GM23338 (cell line): Measurements from ENCODE around the gene ZBTB46. TPM values are rescaled to one million over a fixed set of nuclear protein-coding genes. Genes with fewer than 3 reads are reported as not detected.

Experiments
- ATAC-seq: fragments of 200-7000 bp; cut with Tn5 transposase; 3 replicates; pipeline ENCODE4 v1.9.1; 2020
- DNase-seq: peaks from one replicate; pipeline ENCODE4 v3.0.0-alpha.2; 2015; ENCODE audit warnings: low spot score
- H2AFZ ChIP-seq: fragments of 200-600 bp; sonication (generic); 2 replicates; pipeline ENCODE4 v1.8.0; 2016; ENCODE audit warnings: antibody characterized with exemption, mild to moderate bottlenecking, moderate library complexity
- H3F3A ChIP-seq: fragments of 200-600 bp; sonication (generic); replicated peaks from 2 replicates; pipeline ENCODE4 v1.8.0; 2017; ENCODE audit warnings: antibody characterized with exemption, mixed run types, low read depth
- H3K27ac ChIP-seq: fragments of 200-600 bp; sonication (generic); 2 replicates; pipeline ENCODE4 v1.6.1; 2016; ENCODE audit warnings: low read depth
- H3K27me3 ChIP-seq: fragments of 200-600 bp; sonication (generic); 2 replicates; pipeline ENCODE4 v1.8.0; 2016; ENCODE audit warnings: mild to moderate bottlenecking, mixed run types, moderate library complexity; ENCODE audit not compliant: insufficient read depth
- H3K36me3 ChIP-seq: fragments of 200-600 bp; sonication (generic); 2 replicates; pipeline ENCODE4 v1.8.0; 2016; ENCODE audit warnings: mild to moderate bottlenecking; ENCODE audit not compliant: insufficient read depth
- H3K4me1 ChIP-seq: fragments of 200-600 bp; sonication (generic); 2 replicates; pipeline ENCODE4 v1.8.0; 2016; ENCODE audit warnings: mild to moderate bottlenecking, moderate library complexity; ENCODE audit not compliant: insufficient read depth
- H3K4me2 ChIP-seq: fragments of 200-600 bp; sonication (generic); 2 replicates; pipeline ENCODE4 v1.7.1; 2017; ENCODE audit warnings: mixed run types
- H3K4me3 ChIP-seq: fragments of 200-600 bp; sonication (generic); 2 replicates; pipeline ENCODE4 v1.6.1; 2016; ENCODE audit warnings: mixed run types
- H3K79me2 ChIP-seq: fragments of 200-600 bp; sonication (generic); replicated peaks from 2 replicates; pipeline ENCODE4 v1.8.0; 2017; ENCODE audit warnings: mild to moderate bottlenecking; ENCODE audit not compliant: insufficient read depth
- H3K9me2 ChIP-seq: fragments of 200-600 bp; sonication (generic); 2 replicates; pipeline ENCODE4 v1.8.0; 2017; ENCODE audit not compliant: insufficient read depth
- H4K20me1 ChIP-seq: fragments of 200-600 bp; sonication (generic); replicated peaks from 2 replicates; pipeline ENCODE4 v1.8.0; 2017; ENCODE audit warnings: mild to moderate bottlenecking; ENCODE audit not compliant: insufficient read depth
- H3K27ac Mint-ChIP-seq: 2 replicates; pipeline ENCODE4 v1.8.0; 2020; ENCODE audit warnings: inconsistent platforms, mild to moderate bottlenecking, moderate library complexity, mixed read lengths
- H3K27me3 Mint-ChIP-seq: 3 replicates; pipeline ENCODE4 v1.8.0; 2022; ENCODE audit warnings: low read depth, mild to moderate bottlenecking, moderate library complexity, mixed read lengths, inconsistent platforms; ENCODE audit not compliant: insufficient read depth, poor library complexity
- H3K36me3 Mint-ChIP-seq: 3 replicates; pipeline ENCODE4 v1.8.0; 2021; ENCODE audit warnings: low read depth, mild to moderate bottlenecking, inconsistent platforms, moderate library complexity, mixed read lengths
- H3K4me1 Mint-ChIP-seq: 3 replicates; pipeline ENCODE4 v1.8.0; 2020; ENCODE audit warnings: mild to moderate bottlenecking, inconsistent platforms, mixed read lengths
- H3K4me3 Mint-ChIP-seq: 3 replicates; pipeline ENCODE4 v1.8.0; 2021; ENCODE audit warnings: moderate library complexity, mild to moderate bottlenecking, inconsistent platforms, mixed read lengths
- H3K9me3 Mint-ChIP-seq: 3 replicates; pipeline ENCODE4 v1.8.0; 2020; ENCODE audit warnings: moderate library complexity, mild to moderate bottlenecking, inconsistent platforms, mixed read lengths
- CREB1 ChIP-seq: fragments of 250-450 bp; sonication (Bioruptor Pico); IDR thresholded peaks from 2 replicates; pipeline ENCODE4 v1.5.0; 2020; ENCODE audit warnings: low read depth, mild to moderate bottlenecking, moderate library complexity
- EZH2 ChIP-seq: fragments of 200-600 bp; sonication (generic); IDR thresholded peaks from one replicate; pipeline ENCODE4 v1.8.0; 2017; ENCODE audit warnings: antibody characterized with exemption, mild to moderate bottlenecking, low read depth; ENCODE audit not compliant: unreplicated experiment
- EZH2phosphoT487 ChIP-seq: fragments of 200-600 bp; sonication (generic); IDR thresholded peaks from one replicate; pipeline ENCODE4 v1.8.1; 2018; ENCODE audit warnings: antibody characterized with exemption; ENCODE audit not compliant: unreplicated experiment
- JUNB ChIP-seq: IDR thresholded peaks from one replicate; pipeline ENCODE4 v1.6.1; 2016; ENCODE audit warnings: antibody characterized with exemption; ENCODE audit not compliant: unreplicated experiment
- NANOG ChIP-seq: IDR thresholded peaks from 2 replicates; pipeline ENCODE4 v1.6.1; 2016; ENCODE audit warnings: antibody characterized with exemption, borderline replicate concordance
- POLR2AphosphoS5 ChIP-seq: IDR thresholded peaks from 2 replicates; pipeline ENCODE4 v1.6.1; 2016; ENCODE audit warnings: antibody characterized with exemption, low read depth
- STAT1 ChIP-seq: IDR thresholded peaks from one replicate; pipeline ENCODE4 v1.6.1; 2016; ENCODE audit warnings: antibody characterized with exemption; ENCODE audit not compliant: unreplicated experiment
- ZNF114 ChIP-seq: fragments of 250-450 bp; sonication (Bioruptor Pico); IDR thresholded peaks from 2 replicates; pipeline ENCODE4 v1.5.0; 2020; ENCODE audit warnings: mild to moderate bottlenecking, moderate library complexity
- ZNF331 ChIP-seq: fragments of 250-450 bp; sonication (Bioruptor Pico); IDR thresholded peaks from 2 replicates; pipeline ENCODE4 v1.5.0; 2020; ENCODE audit warnings: low read depth, mild to moderate bottlenecking, moderate library complexity
- polyA plus RNA-seq: library from polyadenylated mRNA; unstranded; fragments of >200 nt; fragmentation: Nextera tagmentation; extraction: Ambion mirVana; gene quantifications from 2 replicates; pipeline ENCODE4 v1.2.1, GENCODE V29; 2016
- total RNA-seq: library from RNA; depleted of rRNA; stranded (reverse); fragments of >200 nt; shearing (Covaris generic); gene quantifications from 2 replicates; pipeline ENCODE4 v1.2.3, GENCODE V29; 2014
- TF ChIP-seq, protein P1 (sequence below): fragments of 250-450 bp; sonication (Bioruptor Pico); IDR thresholded peaks from 2 replicates; pipeline ENCODE4 v1.5.0; 2020; ENCODE audit warnings: mild to moderate bottlenecking, moderate library complexity
- TF ChIP-seq, protein P2 (sequence below), 2 experiments: fragments of 200-600 bp in 1 of 2; sonication (generic) in 1 of 2; conservative IDR thresholded peaks; 2 replicates each; pipeline versions ENCODE4 v1.5.1 to v1.6.1; 2016 to 2017; ENCODE audit warnings: antibody characterized with exemption in 2 of 2, low read depth in 2 of 2, mild to moderate bottlenecking in 2 of 2, moderate library complexity in 1 of 2
- TF ChIP-seq, protein P3 (sequence below): IDR thresholded peaks from one replicate; pipeline ENCODE4 v1.6.1; 2018; ENCODE audit warnings: antibody characterized with exemption; ENCODE audit not compliant: unreplicated experiment
- TF ChIP-seq, protein P4 (sequence below): IDR thresholded peaks from 2 replicates; pipeline ENCODE4 v1.6.1; 2016; ENCODE audit warnings: antibody characterized with exemption

The ZBTB46 gene
- total and polyA plus RNA-seq, 2 experiments from 2014 or later = 3.2 to 26.9 TPM

DNA sequence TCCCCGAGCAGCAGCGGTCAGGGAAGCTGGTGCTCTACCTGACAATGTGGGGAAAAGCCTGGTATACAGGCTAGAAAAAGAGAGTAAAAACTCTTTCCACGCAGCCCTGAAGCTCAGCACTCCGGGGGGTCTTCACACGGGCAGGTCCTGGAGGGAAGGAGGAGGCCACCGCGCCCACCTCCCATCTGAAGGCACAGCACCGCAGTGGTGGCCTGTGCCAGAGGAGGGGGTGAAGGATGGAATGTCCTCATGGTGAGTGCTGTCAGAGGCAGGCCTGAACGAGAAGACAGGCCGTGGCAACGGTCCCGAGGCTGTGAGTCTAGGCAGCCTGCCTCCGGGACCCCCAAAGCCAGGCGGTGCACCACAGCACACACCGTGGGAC is 85.6 kb downstream of the ZBTB46 start:
- no peaks in the 10 kb centered on the region for H3K36me3 ChIP-seq
- H3K4me3 ChIP-seq = no peak overlapping the region
- no peak overlapping the region for H3K27ac Mint-ChIP-seq
- no peak overlapping the region for H3K27ac ChIP-seq
- H3K27me3 Mint-ChIP-seq = peaks cover 3% of the 10 kb centered on the region
- DNase-seq (no peak), ATAC-seq (no peak)
- no peaks in the 10 kb centered on the region for H3K79me2 ChIP-seq
- TF ChIP-seq, protein P1, sequence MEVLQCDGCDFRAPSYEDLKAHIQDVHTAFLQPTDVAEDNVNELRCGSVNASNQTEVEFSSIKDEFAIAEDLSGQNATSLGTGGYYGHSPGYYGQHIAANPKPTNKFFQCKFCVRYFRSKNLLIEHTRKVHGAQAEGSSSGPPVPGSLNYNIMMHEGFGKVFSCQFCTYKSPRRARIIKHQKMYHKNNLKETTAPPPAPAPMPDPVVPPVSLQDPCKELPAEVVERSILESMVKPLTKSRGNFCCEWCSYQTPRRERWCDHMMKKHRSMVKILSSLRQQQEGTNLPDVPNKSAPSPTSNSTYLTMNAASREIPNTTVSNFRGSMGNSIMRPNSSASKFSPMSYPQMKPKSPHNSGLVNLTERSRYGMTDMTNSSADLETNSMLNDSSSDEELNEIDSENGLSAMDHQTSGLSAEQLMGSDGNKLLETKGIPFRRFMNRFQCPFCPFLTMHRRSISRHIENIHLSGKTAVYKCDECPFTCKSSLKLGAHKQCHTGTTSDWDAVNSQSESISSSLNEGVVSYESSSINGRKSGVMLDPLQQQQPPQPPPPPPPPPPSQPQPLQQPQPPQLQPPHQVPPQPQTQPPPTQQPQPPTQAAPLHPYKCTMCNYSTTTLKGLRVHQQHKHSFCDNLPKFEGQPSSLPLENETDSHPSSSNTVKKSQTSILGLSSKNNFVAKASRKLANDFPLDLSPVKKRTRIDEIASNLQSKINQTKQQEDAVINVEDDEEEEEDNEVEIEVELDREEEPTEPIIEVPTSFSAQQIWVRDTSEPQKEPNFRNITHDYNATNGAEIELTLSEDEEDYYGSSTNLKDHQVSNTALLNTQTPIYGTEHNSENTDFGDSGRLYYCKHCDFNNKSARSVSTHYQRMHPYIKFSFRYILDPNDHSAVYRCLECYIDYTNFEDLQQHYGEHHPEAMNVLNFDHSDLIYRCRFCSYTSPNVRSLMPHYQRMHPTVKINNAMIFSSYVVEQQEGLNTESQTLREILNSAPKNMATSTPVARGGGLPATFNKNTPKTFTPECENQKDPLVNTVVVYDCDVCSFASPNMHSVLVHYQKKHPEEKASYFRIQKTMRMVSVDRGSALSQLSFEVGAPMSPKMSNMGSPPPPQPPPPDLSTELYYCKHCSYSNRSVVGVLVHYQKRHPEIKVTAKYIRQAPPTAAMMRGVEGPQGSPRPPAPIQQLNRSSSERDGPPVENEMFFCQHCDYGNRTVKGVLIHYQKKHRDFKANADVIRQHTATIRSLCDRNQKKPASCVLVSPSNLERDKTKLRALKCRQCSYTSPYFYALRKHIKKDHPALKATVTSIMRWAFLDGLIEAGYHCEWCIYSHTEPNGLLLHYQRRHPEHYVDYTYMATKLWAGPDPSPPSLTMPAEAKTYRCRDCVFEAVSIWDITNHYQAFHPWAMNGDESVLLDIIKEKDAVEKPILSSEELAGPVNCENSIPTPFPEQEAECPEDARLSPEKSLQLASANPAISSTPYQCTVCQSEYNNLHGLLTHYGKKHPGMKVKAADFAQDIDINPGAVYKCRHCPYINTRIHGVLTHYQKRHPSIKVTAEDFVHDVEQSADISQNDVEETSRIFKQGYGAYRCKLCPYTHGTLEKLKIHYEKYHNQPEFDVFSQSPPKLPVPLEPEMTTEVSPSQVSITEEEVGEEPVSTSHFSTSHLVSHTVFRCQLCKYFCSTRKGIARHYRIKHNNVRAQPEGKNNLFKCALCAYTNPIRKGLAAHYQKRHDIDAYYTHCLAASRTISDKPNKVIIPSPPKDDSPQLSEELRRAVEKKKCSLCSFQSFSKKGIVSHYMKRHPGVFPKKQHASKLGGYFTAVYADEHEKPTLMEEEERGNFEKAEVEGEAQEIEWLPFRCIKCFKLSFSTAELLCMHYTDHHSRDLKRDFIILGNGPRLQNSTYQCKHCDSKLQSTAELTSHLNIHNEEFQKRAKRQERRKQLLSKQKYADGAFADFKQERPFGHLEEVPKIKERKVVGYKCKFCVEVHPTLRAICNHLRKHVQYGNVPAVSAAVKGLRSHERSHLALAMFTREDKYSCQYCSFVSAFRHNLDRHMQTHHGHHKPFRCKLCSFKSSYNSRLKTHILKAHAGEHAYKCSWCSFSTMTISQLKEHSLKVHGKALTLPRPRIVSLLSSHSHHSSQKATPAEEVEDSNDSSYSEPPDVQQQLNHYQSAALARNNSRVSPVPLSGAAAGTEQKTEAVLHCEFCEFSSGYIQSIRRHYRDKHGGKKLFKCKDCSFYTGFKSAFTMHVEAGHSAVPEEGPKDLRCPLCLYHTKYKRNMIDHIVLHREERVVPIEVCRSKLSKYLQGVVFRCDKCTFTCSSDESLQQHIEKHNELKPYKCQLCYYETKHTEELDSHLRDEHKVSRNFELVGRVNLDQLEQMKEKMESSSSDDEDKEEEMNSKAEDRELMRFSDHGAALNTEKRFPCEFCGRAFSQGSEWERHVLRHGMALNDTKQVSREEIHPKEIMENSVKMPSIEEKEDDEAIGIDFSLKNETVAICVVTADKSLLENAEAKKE = no peak
- TF ChIP-seq POLR2AphosphoS5 = no peak
- TF ChIP-seq, protein P2, sequence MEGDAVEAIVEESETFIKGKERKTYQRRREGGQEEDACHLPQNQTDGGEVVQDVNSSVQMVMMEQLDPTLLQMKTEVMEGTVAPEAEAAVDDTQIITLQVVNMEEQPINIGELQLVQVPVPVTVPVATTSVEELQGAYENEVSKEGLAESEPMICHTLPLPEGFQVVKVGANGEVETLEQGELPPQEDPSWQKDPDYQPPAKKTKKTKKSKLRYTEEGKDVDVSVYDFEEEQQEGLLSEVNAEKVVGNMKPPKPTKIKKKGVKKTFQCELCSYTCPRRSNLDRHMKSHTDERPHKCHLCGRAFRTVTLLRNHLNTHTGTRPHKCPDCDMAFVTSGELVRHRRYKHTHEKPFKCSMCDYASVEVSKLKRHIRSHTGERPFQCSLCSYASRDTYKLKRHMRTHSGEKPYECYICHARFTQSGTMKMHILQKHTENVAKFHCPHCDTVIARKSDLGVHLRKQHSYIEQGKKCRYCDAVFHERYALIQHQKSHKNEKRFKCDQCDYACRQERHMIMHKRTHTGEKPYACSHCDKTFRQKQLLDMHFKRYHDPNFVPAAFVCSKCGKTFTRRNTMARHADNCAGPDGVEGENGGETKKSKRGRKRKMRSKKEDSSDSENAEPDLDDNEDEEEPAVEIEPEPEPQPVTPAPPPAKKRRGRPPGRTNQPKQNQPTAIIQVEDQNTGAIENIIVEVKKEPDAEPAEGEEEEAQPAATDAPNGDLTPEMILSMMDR (conservative IDR thresholded peaks at IDR 0.05; ENCODE audit: low read depth in 2 of 2) = no peak
- no peak for TF ChIP-seq JUNB
- TF ChIP-seq EZH2phosphoT487 = no peak
- TF ChIP-seq EZH2 = no peak
- TF ChIP-seq NANOG = no peak
- no peak for TF ChIP-seq ZNF114 (CRISPR knock-in tag)
- TF ChIP-seq, protein P3, sequence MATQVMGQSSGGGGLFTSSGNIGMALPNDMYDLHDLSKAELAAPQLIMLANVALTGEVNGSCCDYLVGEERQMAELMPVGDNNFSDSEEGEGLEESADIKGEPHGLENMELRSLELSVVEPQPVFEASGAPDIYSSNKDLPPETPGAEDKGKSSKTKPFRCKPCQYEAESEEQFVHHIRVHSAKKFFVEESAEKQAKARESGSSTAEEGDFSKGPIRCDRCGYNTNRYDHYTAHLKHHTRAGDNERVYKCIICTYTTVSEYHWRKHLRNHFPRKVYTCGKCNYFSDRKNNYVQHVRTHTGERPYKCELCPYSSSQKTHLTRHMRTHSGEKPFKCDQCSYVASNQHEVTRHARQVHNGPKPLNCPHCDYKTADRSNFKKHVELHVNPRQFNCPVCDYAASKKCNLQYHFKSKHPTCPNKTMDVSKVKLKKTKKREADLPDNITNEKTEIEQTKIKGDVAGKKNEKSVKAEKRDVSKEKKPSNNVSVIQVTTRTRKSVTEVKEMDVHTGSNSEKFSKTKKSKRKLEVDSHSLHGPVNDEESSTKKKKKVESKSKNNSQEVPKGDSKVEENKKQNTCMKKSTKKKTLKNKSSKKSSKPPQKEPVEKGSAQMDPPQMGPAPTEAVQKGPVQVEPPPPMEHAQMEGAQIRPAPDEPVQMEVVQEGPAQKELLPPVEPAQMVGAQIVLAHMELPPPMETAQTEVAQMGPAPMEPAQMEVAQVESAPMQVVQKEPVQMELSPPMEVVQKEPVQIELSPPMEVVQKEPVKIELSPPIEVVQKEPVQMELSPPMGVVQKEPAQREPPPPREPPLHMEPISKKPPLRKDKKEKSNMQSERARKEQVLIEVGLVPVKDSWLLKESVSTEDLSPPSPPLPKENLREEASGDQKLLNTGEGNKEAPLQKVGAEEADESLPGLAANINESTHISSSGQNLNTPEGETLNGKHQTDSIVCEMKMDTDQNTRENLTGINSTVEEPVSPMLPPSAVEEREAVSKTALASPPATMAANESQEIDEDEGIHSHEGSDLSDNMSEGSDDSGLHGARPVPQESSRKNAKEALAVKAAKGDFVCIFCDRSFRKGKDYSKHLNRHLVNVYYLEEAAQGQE = no peak
- no peak for TF ChIP-seq CREB1 (CRISPR knock-in tag)
- TF ChIP-seq ZNF331 = no peak
- TF ChIP-seq STAT1 = no peak
- TF ChIP-seq, protein P4, sequence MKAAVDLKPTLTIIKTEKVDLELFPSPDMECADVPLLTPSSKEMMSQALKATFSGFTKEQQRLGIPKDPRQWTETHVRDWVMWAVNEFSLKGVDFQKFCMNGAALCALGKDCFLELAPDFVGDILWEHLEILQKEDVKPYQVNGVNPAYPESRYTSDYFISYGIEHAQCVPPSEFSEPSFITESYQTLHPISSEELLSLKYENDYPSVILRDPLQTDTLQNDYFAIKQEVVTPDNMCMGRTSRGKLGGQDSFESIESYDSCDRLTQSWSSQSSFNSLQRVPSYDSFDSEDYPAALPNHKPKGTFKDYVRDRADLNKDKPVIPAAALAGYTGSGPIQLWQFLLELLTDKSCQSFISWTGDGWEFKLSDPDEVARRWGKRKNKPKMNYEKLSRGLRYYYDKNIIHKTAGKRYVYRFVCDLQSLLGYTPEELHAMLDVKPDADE = no peak
- no peaks in the 10 kb centered on the region for H3K9me2 ChIP-seq
- no peaks in the 10 kb centered on the region for H3K27me3 ChIP-seq
- no peaks in the 10 kb centered on the region; the same call in 2 of the 3 replicates for H3K4me1 Mint-ChIP-seq
- no peaks in the 10 kb centered on the region for H4K20me1 ChIP-seq
- H3K36me3 Mint-ChIP-seq = peaks cover 8% of the 10 kb centered on the region
- no peak overlapping the region for H3K4me2 ChIP-seq
- H3K9me3 Mint-ChIP-seq = no peaks in the 10 kb centered on the region; the same call in 2 of the 3 replicates
- H3F3A ChIP-seq = peaks cover 19% of the 10 kb centered on the region; the same call in 1 of the 2 replicates
- H2AFZ ChIP-seq = no peak overlapping the region
- H3K4me3 Mint-ChIP-seq = no peak overlapping the region
- H3K4me1 ChIP-seq = peaks cover 7% of the 10 kb centered on the region; the same call in 1 of the 2 replicates
